ENCODE data around the gene BTRC.
"Not testable (repeated sequence)": the region's sequence is repeated elsewhere in the genome, so short reads cannot be mapped to it uniquely, and the experiment has no call there.

Gene BTRC

GRCh38 chr10:101351017-101351416, 2.9 kb upstream of the BTRC start:
- no peak for DNase-seq

GRCh38 chr10:101351477-101351876, 2.5 kb upstream of the BTRC start:
- no peak for DNase-seq

GRCh38 chr10:101352857-101353256, 1.1 kb upstream of the BTRC start:
- not testable (repeated sequence) for DNase-seq

- no peak for DNase-seq
Observed at GRCh38 chr10:101354328-101355071, 535 bp downstream of the BTRC start.

- no peak for DNase-seq
Observed at GRCh38 chr10:101355072-101355706, 1.2 kb downstream of the BTRC start.

GRCh38 chr10:101356132-101356531, 2.2 kb downstream of the BTRC start:
- no peak for DNase-seq

GRCh38 chr10:101357958-101358357, 4.0 kb downstream of the BTRC start:
- no peak for DNase-seq

GRCh38 chr10:101358706-101359300, 4.8 kb downstream of the BTRC start:
- no peak for DNase-seq

GRCh38 chr10:101360090-101360489, 6.1 kb downstream of the BTRC start:
- DNase-seq = not testable (repeated sequence)

- DNase-seq = not testable (repeated sequence)
Observed at GRCh38 chr10:101360841-101361240, 6.9 kb downstream of the BTRC start.

- DNase-seq = no peak
Observed at GRCh38 chr10:101363850-101364400, 10.0 kb downstream of the BTRC start.

- no peak for DNase-seq
Observed at GRCh38 chr10:101364721-101365120, 10.8 kb downstream of the BTRC start.

- DNase-seq = no peak
Observed at GRCh38 chr10:101367569-101368453, 13.8 kb downstream of the BTRC start.

GRCh38 chr10:101373063-101373462, 19.1 kb downstream of the BTRC start:
- DNase-seq = no peak

- not testable (repeated sequence) for DNase-seq
Observed at GRCh38 chr10:101373993-101374392, 20.0 kb downstream of the BTRC start.

GRCh38 chr10:101375076-101375475, 21.1 kb downstream of the BTRC start:
- DNase-seq = no peak

- no peak for DNase-seq
Observed at GRCh38 chr10:101379663-101380352, 25.8 kb downstream of the BTRC start.

GRCh38 chr10:101380353-101381017, 26.5 kb downstream of the BTRC start:
- no peak for DNase-seq

GRCh38 chr10:101385866-101386658, 32.1 kb downstream of the BTRC start:
- DNase-seq = no peak

GRCh38 chr10:101386659-101387259, 32.8 kb downstream of the BTRC start:
- no peak for DNase-seq

All from GDM1 (cell line).